GM19351 (cell line): ENCODE measurements around the gene YIPF1.
"Not testable (repeated sequence)": the region's sequence is repeated elsewhere in the genome, so short reads cannot be mapped to it uniquely, and the experiment has no call there.

Source experiments
- ATAC-seq: cut with Tn5 transposase; IDR thresholded peaks from one replicate; pipeline ENCODE4 v1.9.1; 2021; ENCODE audit warnings: mild to moderate bottlenecking, moderate library complexity; ENCODE audit not compliant: unreplicated experiment

YIPF1 gene

DNA sequence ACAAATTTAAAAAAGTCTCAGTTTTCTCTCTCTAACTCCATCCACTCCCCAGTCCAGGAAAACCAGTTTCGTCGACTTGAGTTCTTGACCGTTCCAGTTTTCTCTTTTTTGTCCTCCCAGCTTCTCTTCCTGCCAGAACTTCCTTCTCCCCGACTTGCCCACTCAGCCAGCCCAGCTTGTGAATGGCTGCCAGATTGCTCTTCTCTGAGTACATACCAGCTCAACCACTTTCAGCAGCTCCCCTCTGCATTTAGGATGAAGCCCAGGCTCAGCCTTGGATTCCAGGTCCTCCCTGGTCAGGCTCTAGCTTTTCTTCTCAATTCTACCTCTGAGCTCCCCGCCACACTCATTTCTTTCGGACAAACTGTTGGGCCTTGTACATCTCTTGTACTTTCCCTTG is 5.8 kb upstream of the YIPF1 start:
- no peak for ATAC-seq

- ATAC-seq: no peak
These were observed 5.0 kb upstream of the YIPF1 start for GRCh38 chr1:53894644-53895043.

GRCh38 chr1:53893999-53894636 is 4.5 kb upstream of the YIPF1 start, which contains the start of gene DIO1:
Gene DIO1 (plus strand): TSS chr1:53894187. CDS start chr1:53894211, 24 bp downstream.
- ATAC-seq: no peak

- ATAC-seq: no peak
These were observed 3.3 kb upstream of the YIPF1 start for GRCh38 chr1:53892911-53893310.

DNA sequence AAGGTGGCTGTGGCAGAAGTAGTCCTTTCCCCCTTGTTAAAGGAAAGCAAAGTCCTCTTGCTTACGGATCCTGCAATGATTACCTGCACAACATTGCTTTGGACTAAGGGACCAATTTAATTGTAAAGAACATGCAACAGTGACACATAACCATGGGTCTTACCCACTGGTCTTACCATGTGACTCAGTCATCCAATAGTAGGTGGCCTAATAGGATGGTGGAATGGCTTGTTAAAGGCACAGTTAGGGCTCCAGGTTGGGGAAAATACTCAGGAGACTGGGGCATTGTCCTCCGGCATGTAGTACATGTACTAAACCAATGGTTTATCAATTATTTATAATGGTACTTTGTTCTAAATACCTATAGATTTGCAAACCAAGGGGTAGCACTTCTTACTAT is 2.1 kb upstream of the YIPF1 start:
- no peak for ATAC-seq

- ATAC-seq: no peak
These were observed 1.4 kb upstream of the YIPF1 start for GRCh38 chr1:53891018-53891417.

GRCh38 chr1:53890522-53890941 is 935 bp upstream of the YIPF1 start:
- no peak for ATAC-seq

DNA sequence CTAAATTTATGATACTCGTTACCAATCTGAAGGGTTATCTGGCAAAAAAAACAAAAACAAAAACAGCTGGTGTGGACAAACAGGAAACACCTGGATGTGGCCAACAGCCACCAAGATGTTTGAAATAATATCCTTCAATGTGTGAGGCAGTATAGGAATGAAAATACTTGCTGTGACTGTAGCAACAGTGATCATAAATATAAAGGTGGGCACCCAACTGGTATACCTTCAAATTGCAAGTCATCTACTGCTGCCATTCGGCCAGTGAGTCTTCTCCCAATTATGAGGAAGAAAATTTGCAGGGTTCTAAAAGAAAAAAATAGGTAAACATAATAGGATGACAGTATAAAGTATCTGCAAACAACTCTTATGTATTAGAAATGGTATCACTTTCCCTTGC is 916 bp downstream of the YIPF1 start:
- no peak for ATAC-seq

DNA sequence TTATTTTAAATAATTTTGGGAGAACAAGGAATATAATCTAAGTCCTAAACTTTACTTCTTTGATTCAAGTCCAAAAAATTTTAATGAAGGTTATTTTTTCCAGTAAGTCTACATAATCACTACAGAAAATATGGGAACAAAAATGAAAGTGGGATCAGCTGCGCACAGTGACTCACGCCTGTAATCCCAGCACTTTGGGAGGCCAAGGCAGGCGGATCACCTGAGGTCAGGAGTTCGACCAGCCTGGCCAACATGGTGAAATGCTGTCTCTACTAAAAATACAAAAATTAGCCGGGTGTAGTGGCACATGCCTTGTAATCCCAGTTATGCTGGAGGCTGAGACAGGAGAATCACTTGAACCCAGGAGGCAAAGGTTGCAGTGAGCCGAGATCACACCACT is 6.0 kb downstream of the YIPF1 start:
- ATAC-seq: not testable (repeated sequence)

DNA sequence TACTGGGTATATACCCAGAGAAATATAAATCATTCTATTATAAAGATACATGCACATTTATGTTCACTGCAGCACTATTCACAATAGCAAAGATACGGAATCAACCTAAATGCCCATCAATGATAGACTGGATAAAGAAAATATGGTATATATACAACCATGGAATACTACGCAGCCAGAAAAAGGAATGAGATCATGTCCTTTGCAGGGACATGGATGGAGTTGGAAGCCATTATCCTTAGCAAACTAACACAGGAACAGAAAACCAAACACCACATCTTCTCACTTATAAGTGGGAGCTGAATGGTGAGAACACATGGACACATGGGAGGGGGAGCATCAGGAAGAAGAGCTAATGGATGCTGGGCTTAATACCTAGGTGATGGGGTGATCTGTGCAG is 7.7 kb downstream of the YIPF1 start:
- ATAC-seq: not testable (repeated sequence)

GRCh38 chr1:53878492-53879105 is 11.0 kb downstream of the YIPF1 start:
- ATAC-seq: no peak

DNA sequence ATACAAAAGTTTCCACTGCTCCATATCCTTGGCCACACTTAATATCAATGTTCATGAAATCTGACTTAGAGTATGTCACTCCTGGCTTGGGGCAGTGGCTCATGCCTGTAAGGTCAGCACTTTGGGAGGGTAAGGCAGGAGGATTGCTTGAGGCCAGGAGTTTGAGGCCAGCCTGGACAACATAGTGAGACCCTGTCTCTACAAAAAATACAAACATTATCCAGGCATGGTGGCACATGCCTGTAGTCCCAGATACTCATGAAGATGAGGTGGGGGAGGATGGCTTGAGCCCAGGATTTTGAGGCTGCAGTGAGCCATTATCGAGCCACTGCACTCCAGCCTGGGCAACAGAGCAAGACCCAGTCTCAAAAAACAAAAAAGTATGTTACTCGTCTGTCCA is 14.4 kb downstream of the YIPF1 start:
- not testable (repeated sequence) for ATAC-seq

GRCh38 chr1:53871773-53872484 is 17.7 kb downstream of the YIPF1 start:
- ATAC-seq: no peak

DNA sequence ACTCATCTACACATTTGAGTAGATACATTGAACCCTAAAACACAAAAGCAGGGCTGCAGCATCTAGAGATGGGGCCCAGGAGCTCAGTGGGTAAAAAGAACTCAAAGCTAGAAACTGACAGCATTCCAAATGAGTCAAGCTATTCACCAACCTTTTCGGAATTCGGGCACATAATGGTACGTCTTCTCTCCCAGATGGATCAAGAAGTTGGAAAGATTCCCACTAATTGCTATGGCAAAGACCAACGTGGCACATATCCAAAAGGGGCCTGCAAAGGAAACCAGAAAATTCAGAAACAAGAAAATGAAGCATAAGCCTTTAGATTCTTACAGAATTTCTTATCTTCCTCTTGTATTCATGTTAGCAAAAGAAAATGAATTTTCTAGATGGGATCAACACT is 18.4 kb downstream of the YIPF1 start:
- no peak for ATAC-seq

DNA sequence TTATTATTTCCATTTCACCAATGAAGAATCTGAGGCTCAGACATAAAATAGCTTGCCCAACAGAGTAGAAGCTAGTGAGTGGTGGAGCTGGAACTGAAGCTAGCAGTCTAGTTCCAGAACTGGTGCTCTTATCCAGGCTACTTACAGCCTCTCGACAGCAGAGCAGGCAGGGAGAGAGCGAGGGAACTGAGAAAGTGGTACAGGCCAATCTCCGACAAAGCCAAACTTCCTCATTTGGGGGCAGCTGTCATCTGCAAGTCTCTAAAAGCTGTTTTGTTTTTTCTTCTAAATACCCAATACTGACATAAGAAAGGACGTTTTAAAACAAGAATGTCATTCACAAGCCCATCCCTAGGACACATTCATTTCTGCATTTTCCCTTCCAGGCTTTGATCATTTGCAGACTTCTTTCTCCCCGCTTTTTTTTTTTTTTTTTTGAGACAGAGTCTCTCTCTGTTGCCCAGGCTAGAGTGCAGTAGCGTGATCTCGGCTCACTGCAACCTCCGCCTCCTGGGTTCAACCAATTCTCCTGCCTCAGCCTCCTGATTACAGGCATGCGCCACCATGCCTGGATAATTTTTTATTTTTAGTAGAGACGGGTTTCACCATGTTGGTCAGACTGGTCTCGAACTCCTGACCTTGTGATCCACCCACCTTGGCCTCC is 20.0 kb downstream of the YIPF1 start:
- no peak for ATAC-seq

DNA sequence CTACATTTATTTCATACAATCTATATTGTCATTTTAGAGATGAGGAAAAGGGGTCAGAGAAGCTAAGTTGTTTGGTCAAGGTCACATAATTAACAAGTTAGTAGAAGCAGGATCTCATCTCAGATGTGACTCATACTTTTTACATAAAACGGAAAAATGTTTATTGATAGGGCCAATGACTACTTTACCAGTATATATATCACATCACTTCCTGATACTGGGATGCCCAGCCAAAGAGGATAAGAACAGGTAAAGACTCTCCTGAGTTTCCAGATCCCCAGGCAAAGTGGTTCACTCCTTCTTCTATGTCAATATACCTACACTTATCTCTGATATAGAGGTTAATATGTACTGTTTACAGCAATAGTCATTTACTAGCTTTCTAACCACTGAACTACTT is 21.0 kb downstream of the YIPF1 start:
- ATAC-seq: no peak

GRCh38 chr1:53862507-53862906 is 27.1 kb downstream of the YIPF1 start:
- ATAC-seq: no peak

DNA sequence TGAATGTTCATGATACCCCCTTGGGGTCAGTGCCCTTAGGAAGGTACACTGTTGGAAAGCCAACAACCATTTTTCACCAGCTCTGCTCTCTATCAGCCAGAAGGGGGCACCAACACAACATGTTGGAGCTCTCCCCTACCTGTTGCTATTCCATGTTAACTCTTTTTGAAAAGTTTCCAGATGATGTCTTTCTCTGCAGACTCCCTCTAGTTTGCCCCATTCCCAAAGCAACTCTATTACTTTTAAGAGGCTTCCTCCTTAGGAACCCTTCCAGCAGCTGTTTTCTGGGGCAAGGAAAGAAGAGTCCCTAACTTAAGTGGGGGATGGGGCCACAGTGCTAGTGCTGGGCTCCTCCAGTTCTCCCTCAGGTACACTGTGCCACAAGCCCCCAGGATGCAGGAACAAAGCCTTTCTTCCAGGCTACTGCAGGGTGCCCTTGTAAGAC is 28.6 kb downstream of the YIPF1 start:
- ATAC-seq: peak; percentile 42

GRCh38 chr1:53851571-53852285 is 37.9 kb downstream of the YIPF1 start:
- no peak for ATAC-seq

- ATAC-seq: no peak
These were observed 39.4 kb downstream of the YIPF1 start for GRCh38 chr1:53850082-53850673.

DNA sequence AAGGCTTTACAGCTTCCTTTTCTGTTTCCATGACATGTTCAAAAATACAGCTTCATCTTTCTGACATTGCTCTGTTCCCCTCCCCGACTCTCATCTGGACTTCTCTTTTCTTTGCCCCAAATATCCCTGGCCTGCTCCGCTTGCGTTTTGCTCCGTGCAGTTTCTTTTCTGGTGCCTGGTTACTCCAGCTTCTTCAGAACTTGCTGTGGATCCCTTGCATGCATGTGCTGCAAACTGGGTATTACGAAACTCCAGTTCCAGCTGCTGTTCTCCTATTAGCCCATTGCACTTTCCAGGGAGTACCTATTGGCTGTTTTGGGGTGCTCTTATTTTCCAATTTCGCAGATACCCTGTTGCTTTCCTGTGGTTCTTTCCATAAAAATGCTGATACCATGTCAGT is 41.6 kb downstream of the YIPF1 start:
- ATAC-seq: no peak
